HepG2 (cell line): ENCODE data around the gene ZBTB18.

Experiments
- BHLHE40 ChIP-seq: IDR thresholded peaks from 2 replicates; pipeline ENCODE4 v1.6.1; 2011; ENCODE audit warnings: low read length, improper control_type of control experiment
- RARA ChIP-seq: IDR thresholded peaks from 2 replicates; pipeline ENCODE4 v1.6.1; 2016; ENCODE audit warnings: missing genetic modification reagents, missing compliant biosample characterization
- ZNF510 ChIP-seq: sonication (generic); formaldehyde crosslinking; IDR thresholded peaks from 2 replicates; pipeline ENCODE4 v1.4.0; 2020; ENCODE audit warnings: low read depth, mild to moderate bottlenecking, missing genetic modification reagents
- ZNF550 ChIP-seq: sonication (generic); formaldehyde crosslinking; IDR thresholded peaks from 2 replicates; pipeline ENCODE4 v1.4.0; 2020; ENCODE audit warnings: mild to moderate bottlenecking, missing genetic modification reagents, borderline replicate concordance

DNA sequence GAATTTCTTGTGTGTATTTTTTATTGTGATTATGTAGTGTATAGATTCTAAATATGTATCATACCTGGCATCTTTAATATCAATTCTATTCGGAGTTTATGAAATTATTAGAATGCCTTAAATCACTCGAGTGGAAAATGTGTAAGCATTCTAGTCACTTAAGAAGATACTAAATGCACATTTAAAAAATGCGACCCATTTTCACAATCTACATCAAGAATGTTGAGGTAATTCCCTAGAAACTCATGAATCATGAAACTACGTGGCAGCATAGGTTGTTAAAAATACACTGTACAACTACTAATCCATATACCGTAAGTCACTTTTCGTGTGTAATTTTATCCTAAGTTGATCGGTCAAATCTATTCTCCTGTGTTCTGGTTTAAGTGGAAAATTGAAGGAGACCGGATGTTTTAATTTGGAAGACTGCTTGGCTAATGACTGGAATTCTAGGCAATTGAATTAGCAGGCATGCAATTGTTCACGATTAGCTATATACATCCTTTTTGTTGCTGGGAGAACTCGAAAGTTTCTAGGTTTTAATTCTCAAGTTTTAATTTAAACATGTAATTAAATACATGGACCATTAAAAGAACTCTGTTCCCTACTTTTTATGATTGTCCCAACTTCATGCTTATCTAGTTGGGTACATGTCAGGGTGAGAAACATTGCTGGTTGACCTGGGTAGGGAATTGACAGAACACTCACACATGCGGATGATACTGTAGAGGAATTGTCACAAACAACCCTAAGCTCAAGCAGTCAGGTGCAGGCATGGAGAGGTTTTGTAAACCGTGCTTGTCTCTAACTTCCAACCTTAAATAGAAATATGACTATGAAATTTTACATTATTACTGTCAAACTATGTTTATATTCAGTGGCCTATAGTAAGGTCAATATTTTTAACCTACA lies 6.6 kb downstream of the ZBTB18 start:
- no peak for TF ChIP-seq ZNF550 (CRISPR knock-in tag)
- TF ChIP-seq ZNF510 = no peak
- TF ChIP-seq BHLHE40 = no peak
- no peak for TF ChIP-seq RARA (CRISPR knock-in tag)
